K562 (cell line): ENCODE results near the gene GRWD1. TPM values are rescaled to one million over a fixed set of nuclear protein-coding genes. Genes with fewer than 3 reads are reported as not detected.

ENCODE experiments used
- CEBPB ChIP-seq: fragments of 450-650 bp; IDR thresholded peaks from 2 replicates; pipeline ENCODE4 v1.6.1; 2016; ENCODE audit warnings: missing genetic modification characterization, missing compliant biosample characterization
- EP400 ChIP-seq: fragments of 450-650 bp; IDR thresholded peaks from 2 replicates; pipeline ENCODE4 v1.6.1; 2017; ENCODE audit warnings: antibody characterized with exemption, mild to moderate bottlenecking, moderate library complexity
- GATAD2A ChIP-seq: fragments of 450-650 bp; IDR thresholded peaks from 2 replicates; pipeline ENCODE4 v1.6.1; 2017
- HCFC1 ChIP-seq: IDR thresholded peaks from 2 replicates; pipeline ENCODE4 v1.6.1; 2012; ENCODE audit warnings: low read depth, low read length, improper control_type of control experiment
- KDM4B ChIP-seq, 2 experiments: fragments of 450-650 bp in 1 of 2; sonication (generic) in 1 of 2; IDR thresholded peaks; 2 replicates each; pipeline ENCODE4 v1.6.1; 2016 to 2017; ENCODE audit warnings: borderline replicate concordance in 2 of 2, antibody characterized with exemption in 1 of 2, low read depth in 1 of 2, mild to moderate bottlenecking in 1 of 2
- NBN ChIP-seq: fragments of 450-650 bp; IDR thresholded peaks from 2 replicates; pipeline ENCODE4 v1.6.1; 2016; ENCODE audit warnings: low read depth, mild to moderate bottlenecking
- NUFIP1 ChIP-seq: fragments of 450-650 bp; IDR thresholded peaks from 2 replicates; pipeline ENCODE4 v1.6.1; 2018; ENCODE audit not compliant: partially characterized antibody
- SREBF1 ChIP-seq: fragments of 150-350 bp; IDR thresholded peaks from 2 replicates; pipeline ENCODE4 v1.6.1; 2014; ENCODE audit warnings: antibody characterized with exemption, low read depth, low read length, borderline replicate concordance
- ZBED1 ChIP-seq: IDR thresholded peaks from 2 replicates; pipeline ENCODE4 v1.6.1; 2014
- ZNF764 ChIP-seq: fragments of 250-450 bp; sonication (Bioruptor Pico); IDR thresholded peaks from 2 replicates; pipeline ENCODE4 v1.4.0; 2020; ENCODE audit warnings: low read depth, mild to moderate bottlenecking, moderate library complexity
- polyA plus RNA-seq, 8 experiments: library from polyadenylated mRNA; depleted of rRNA in 4 of 8; stranded (reverse) in 5 of 8; unstranded in 3 of 8; fragments of >200 nt; fragmentation: Nextera tagmentation in 2 of 8; fragmentation: Illumina TruSeq in 1 of 8; extraction: Ambion mirVana in 2 of 8; extraction: Trizol in 1 of 8; gene quantifications; 2 replicates each; pipeline versions ENCODE4 v1.2.1 to v1.2.3, GENCODE V29; 2011 to 2014; ENCODE audit warnings: inconsistent platforms in 1 of 8, missing spikeins in 1 of 8
- total RNA-seq, 7 experiments: library from RNA; depleted of rRNA in 6 of 7; stranded (reverse); fragments of >200 nt in 6 of 7; fragmentation: Illumina TruSeq in 2 of 7; extraction: Trizol in 2 of 7; gene quantifications; 2 replicates each; pipeline versions ENCODE4 v1.2.1 to v1.2.3, GENCODE V29; 2011 to 2021; ENCODE audit warnings: low replicate concordance in 1 of 7
- TF ChIP-seq, protein P1 (sequence below): fragments of 200-800 bp; sonication (Bioruptor generic); IDR thresholded peaks from 2 replicates; pipeline ENCODE4 v1.6.1; 2017; ENCODE audit warnings: missing genetic modification characterization, missing compliant biosample characterization
- TF ChIP-seq, protein P2 (sequence below): fragments of 200-400 bp; formaldehyde crosslinking; IDR thresholded peaks from 2 replicates; pipeline ENCODE4 v1.6.1; 2017; ENCODE audit warnings: mild to moderate bottlenecking, low read depth, low read length, moderate library complexity
- TF ChIP-seq, protein P3 (sequence below): fragments of 450-650 bp; formaldehyde crosslinking; IDR thresholded peaks from 2 replicates; pipeline ENCODE4 v1.4.0; 2022; ENCODE audit warnings: missing genetic modification characterization
- TF ChIP-seq, protein P4 (sequence below): fragments of 450-650 bp; IDR thresholded peaks from 2 replicates; pipeline ENCODE4 v1.6.1; 2016; ENCODE audit warnings: borderline replicate concordance
- TF ChIP-seq, protein P5 (sequence below): fragments of 450-650 bp; formaldehyde crosslinking; conservative IDR thresholded peaks from 2 replicates; pipeline ENCODE4 v1.4.0; 2022; ENCODE audit warnings: mild to moderate bottlenecking, missing genetic modification characterization
- TF ChIP-seq, protein P6 (sequence below), 2 experiments: fragments of 250-450 bp in 1 of 2; fragments of 450-650 bp in 1 of 2; sonication (Bioruptor Pico) in 1 of 2; IDR thresholded peaks; 2 replicates each; pipeline versions ENCODE4 v1.6.1 to v1.8.0; 2016 to 2021; ENCODE audit warnings: mild to moderate bottlenecking in 2 of 2, moderate library complexity in 2 of 2, missing compliant biosample characterization in 1 of 2, missing genetic modification characterization in 1 of 2

Gene GRWD1
- total and polyA plus RNA-seq, 9 of the 15 experiments (the other 6 are each of a cell fraction or from before 2014, with no cell fraction given) = 1.5 to 87.2 (median 24.5) TPM

DNA sequence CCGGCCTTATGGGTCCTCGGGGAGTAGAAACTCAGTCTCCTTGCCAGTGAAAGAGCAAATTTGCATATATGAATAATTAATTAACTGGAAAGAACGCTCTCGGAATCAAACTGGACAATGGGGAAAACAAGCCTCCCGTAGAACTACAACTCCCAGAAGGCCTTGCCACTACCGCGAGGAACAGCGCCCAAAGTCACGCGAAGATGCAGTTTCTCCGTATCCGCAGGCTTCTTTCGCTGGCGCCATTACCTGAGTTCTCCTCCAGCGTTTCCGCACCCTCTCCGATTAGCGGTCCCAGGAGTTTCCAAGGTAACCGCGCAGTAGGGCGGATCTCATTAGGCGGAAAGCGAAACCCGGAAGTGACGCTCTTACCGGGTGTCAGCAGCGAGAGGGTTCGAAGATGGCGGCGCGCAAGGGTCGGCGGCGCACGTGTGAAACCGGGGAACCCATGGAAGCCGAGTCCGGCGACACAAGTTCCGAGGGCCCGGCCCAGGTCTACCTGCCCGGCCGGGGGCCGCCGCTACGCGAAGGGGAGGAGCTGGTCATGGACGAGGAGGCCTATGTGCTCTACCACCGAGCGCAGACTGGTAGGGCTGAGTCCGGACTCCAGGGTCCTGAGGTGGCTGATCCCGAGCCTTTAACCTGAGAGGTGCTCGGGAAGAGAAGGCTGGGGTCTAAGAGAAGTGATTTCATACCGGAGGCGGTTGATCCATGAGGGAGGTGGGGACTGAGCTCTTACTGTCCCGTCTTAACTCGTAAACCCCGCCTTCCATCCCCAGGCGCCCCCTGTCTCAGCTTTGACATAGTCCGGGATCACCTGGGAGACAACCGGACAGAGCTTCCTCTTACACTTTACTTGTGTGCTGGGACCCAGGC lies at the start of gene GRWD1 (continued):
- TF ChIP-seq, protein P1, sequence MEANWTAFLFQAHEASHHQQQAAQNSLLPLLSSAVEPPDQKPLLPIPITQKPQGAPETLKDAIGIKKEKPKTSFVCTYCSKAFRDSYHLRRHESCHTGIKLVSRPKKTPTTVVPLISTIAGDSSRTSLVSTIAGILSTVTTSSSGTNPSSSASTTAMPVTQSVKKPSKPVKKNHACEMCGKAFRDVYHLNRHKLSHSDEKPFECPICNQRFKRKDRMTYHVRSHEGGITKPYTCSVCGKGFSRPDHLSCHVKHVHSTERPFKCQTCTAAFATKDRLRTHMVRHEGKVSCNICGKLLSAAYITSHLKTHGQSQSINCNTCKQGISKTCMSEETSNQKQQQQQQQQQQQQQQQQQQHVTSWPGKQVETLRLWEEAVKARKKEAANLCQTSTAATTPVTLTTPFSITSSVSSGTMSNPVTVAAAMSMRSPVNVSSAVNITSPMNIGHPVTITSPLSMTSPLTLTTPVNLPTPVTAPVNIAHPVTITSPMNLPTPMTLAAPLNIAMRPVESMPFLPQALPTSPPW (CRISPR knock-in tag) = no peak
- TF ChIP-seq, protein P2, sequence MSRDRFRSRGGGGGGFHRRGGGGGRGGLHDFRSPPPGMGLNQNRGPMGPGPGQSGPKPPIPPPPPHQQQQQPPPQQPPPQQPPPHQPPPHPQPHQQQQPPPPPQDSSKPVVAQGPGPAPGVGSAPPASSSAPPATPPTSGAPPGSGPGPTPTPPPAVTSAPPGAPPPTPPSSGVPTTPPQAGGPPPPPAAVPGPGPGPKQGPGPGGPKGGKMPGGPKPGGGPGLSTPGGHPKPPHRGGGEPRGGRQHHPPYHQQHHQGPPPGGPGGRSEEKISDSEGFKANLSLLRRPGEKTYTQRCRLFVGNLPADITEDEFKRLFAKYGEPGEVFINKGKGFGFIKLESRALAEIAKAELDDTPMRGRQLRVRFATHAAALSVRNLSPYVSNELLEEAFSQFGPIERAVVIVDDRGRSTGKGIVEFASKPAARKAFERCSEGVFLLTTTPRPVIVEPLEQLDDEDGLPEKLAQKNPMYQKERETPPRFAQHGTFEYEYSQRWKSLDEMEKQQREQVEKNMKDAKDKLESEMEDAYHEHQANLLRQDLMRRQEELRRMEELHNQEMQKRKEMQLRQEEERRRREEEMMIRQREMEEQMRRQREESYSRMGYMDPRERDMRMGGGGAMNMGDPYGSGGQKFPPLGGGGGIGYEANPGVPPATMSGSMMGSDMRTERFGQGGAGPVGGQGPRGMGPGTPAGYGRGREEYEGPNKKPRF = no peak
- TF ChIP-seq, protein P3, sequence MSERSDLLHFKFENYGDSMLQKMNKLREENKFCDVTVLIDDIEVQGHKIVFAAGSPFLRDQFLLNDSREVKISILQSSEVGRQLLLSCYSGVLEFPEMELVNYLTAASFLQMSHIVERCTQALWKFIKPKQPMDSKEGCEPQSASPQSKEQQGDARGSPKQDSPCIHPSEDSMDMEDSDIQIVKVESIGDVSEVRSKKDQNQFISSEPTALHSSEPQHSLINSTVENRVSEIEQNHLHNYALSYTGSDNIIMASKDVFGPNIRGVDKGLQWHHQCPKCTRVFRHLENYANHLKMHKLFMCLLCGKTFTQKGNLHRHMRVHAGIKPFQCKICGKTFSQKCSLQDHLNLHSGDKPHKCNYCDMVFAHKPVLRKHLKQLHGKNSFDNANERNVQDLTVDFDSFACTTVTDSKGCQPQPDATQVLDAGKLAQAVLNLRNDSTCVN (CRISPR knock-in tag) = no peak
- TF ChIP-seq CEBPB (tag) (0 out of 2 replicates have a peak, but pooled peaks have one; percentile 4), SREBF1 (peak; percentile 37; the same call in 1 of the 2 replicates), NBN (0 out of 2 replicates have a peak, but pooled peaks have one; percentile 11), NUFIP1 (no peak), HCFC1 (peak; percentile 86), ZNF764 (CRISPR knock-in tag) (no peak), EP400 (peak; percentile 97), ZBED1 (no peak), GATAD2A (no peak), KDM4B (IDR thresholded peaks at IDR 0.05; ENCODE audit: borderline replicate concordance in 2 of 2, low read depth in 1 of 2) (no peak)
- TF ChIP-seq, protein P4, sequence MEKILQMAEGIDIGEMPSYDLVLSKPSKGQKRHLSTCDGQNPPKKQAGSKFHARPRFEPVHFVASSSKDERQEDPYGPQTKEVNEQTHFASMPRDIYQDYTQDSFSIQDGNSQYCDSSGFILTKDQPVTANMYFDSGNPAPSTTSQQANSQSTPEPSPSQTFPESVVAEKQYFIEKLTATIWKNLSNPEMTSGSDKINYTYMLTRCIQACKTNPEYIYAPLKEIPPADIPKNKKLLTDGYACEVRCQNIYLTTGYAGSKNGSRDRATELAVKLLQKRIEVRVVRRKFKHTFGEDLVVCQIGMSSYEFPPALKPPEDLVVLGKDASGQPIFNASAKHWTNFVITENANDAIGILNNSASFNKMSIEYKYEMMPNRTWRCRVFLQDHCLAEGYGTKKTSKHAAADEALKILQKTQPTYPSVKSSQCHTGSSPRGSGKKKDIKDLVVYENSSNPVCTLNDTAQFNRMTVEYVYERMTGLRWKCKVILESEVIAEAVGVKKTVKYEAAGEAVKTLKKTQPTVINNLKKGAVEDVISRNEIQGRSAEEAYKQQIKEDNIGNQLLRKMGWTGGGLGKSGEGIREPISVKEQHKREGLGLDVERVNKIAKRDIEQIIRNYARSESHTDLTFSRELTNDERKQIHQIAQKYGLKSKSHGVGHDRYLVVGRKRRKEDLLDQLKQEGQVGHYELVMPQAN = peak; percentile 100
- TF ChIP-seq, protein P5, sequence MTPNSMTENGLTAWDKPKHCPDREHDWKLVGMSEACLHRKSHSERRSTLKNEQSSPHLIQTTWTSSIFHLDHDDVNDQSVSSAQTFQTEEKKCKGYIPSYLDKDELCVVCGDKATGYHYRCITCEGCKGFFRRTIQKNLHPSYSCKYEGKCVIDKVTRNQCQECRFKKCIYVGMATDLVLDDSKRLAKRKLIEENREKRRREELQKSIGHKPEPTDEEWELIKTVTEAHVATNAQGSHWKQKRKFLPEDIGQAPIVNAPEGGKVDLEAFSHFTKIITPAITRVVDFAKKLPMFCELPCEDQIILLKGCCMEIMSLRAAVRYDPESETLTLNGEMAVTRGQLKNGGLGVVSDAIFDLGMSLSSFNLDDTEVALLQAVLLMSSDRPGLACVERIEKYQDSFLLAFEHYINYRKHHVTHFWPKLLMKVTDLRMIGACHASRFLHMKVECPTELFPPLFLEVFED (CRISPR knock-in tag) = no peak
- TF ChIP-seq, protein P6, sequence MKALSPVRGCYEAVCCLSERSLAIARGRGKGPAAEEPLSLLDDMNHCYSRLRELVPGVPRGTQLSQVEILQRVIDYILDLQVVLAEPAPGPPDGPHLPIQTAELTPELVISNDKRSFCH (CRISPR knock-in tag; IDR thresholded peaks at IDR 0.05) = no peak
- TF ChIP-seq, protein P6 (tag; IDR thresholded peaks at IDR 0.05) = peak; percentile 66; the same call in 1 of the 2 replicates
